HCT116 (cell line): ENCODE results near the gene CHST12.

Experiments used
- CEBPB ChIP-seq: IDR thresholded peaks from 2 replicates; pipeline ENCODE4 v1.6.1; 2012; ENCODE audit warnings: low read depth
- CTCF ChIP-seq, 3 experiments: fragments of 200-600 bp in 1 of 3; sonication (generic) in 1 of 3; IDR thresholded peaks in 2 of 3; conservative IDR thresholded peaks in 1 of 3; 2 replicates each; pipeline ENCODE4 v1.5.1; 2012 to 2017; ENCODE audit warnings: low read depth in 2 of 3, low read length in 2 of 3, antibody characterized with exemption in 1 of 3, borderline replicate concordance in 1 of 3, control low read depth in 1 of 3, mild to moderate bottlenecking in 1 of 3, mixed read lengths in 1 of 3, mixed run types in 1 of 3, moderate library complexity in 1 of 3; ENCODE audit not compliant: insufficient read depth in 1 of 3
- EZH2 ChIP-seq: fragments of 200-600 bp; sonication (generic); IDR thresholded peaks from 2 replicates; pipeline ENCODE4 v1.6.1; 2017; ENCODE audit warnings: antibody characterized with exemption, mixed run types
- POLR2A ChIP-seq: IDR thresholded peaks from 2 replicates; pipeline ENCODE4 v1.7.0; 2011; ENCODE audit warnings: borderline replicate concordance; ENCODE audit not compliant: insufficient read depth, insufficient read length; ENCODE audit errors: extremely low read depth
- REST ChIP-seq: IDR thresholded peaks from 2 replicates; pipeline ENCODE4 v1.6.1; 2012; ENCODE audit warnings: low read depth
- SIN3A ChIP-seq: IDR thresholded peaks from 2 replicates; pipeline ENCODE4 v1.6.1; 2012; ENCODE audit warnings: low read depth
- SP1 ChIP-seq: IDR thresholded peaks from 2 replicates; pipeline ENCODE4 v1.6.1; 2012; ENCODE audit warnings: low read depth
- SRF ChIP-seq: IDR thresholded peaks from 2 replicates; pipeline ENCODE4 v1.6.1; 2012; ENCODE audit warnings: low read depth
- TCF7L2 ChIP-seq: IDR thresholded peaks from 2 replicates; pipeline ENCODE4 v1.7.0; 2011; ENCODE audit warnings: borderline replicate concordance, inconsistent platforms; ENCODE audit not compliant: insufficient read depth, insufficient read length; ENCODE audit errors: extremely low read depth
- YY1 ChIP-seq: IDR thresholded peaks from 2 replicates; pipeline ENCODE4 v1.6.1; 2011; ENCODE audit warnings: low read length, low read depth, moderate library complexity, mild to moderate bottlenecking; ENCODE audit not compliant: insufficient replicate concordance; ENCODE audit errors: extremely low read depth

GRCh38 chr7:2433713-2434550 is 30.5 kb downstream of the CHST12 start:
- TF ChIP-seq CTCF (IDR thresholded peaks at IDR 0.05 in 2 of 3, conservative IDR thresholded peaks at IDR 0.05 in 1 of 3; ENCODE audit: borderline replicate concordance in 1 of 3, insufficient read depth in 1 of 3, low read depth in 2 of 3, low read length in 2 of 3) (no peak), EZH2 (no peak), SP1 (no peak), YY1 (no peak), POLR2A (no peak), CEBPB (no peak), SIN3A (no peak), TCF7L2 (no peak), SRF (no peak), REST (no peak)
